ENCODE measurements around the gene PPP1R7.

DNA sequence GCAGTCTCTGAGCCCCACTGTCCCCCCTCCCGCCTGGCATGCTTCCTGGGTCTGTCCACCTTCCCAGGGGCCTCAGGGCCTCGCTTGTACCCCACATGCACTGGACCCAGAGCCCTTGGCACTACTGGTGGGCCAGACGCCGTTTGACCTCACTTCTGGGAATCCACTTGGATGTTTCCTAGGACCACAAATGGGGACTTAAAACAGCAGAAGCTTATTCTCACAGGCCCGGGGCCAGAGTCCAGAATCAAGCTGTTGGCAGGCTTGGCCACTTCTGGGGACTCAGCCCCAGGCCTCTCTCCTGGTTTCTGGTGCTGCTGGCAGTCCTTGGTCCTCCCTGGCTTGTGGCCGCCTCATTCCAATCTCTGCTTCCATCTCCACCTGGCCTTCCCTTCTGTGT, 57.8 kb downstream of the PPP1R7 start:
- TF ChIP-seq, protein P1, sequence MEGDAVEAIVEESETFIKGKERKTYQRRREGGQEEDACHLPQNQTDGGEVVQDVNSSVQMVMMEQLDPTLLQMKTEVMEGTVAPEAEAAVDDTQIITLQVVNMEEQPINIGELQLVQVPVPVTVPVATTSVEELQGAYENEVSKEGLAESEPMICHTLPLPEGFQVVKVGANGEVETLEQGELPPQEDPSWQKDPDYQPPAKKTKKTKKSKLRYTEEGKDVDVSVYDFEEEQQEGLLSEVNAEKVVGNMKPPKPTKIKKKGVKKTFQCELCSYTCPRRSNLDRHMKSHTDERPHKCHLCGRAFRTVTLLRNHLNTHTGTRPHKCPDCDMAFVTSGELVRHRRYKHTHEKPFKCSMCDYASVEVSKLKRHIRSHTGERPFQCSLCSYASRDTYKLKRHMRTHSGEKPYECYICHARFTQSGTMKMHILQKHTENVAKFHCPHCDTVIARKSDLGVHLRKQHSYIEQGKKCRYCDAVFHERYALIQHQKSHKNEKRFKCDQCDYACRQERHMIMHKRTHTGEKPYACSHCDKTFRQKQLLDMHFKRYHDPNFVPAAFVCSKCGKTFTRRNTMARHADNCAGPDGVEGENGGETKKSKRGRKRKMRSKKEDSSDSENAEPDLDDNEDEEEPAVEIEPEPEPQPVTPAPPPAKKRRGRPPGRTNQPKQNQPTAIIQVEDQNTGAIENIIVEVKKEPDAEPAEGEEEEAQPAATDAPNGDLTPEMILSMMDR (IDR thresholded peaks at IDR 0.05) = no peak
- TF ChIP-seq POLR2AphosphoS5 (IDR thresholded peaks at IDR 0.05) (no peak), EP300 (IDR thresholded peaks at IDR 0.05) (no peak), POLR2A (IDR thresholded peaks at IDR 0.05) (no peak)
